NCI-H2107 treated with DMSO at 0.1 percent for 48 hours (cell line): ENCODE measurements around the gene TPTE.
"Not testable (repeated sequence)": the region's sequence is repeated elsewhere in the genome, so short reads cannot be mapped to it uniquely, and the experiment has no call there.

Source experiments
- DNase-seq: peaks from one replicate; lab custom pipeline; 2025; ENCODE audit not compliant: unreplicated experiment; lab: John Stamatoyannopoulos, UW

Gene TPTE

GRCh38 chr21:10521091-10521598 lies at the start of gene TPTE:
TPTE (plus strand) TSS chr21:10521583; CDS start chr21:10538724, 17,141 bp downstream.
- DNase-seq: no peak

GRCh38 chr21:10471999-10472398 lies 49.4 kb upstream of the TPTE start:
- DNase-seq: not testable (repeated sequence)

- not testable (repeated sequence) for DNase-seq
Observed at GRCh38 chr21:10477794-10478193, 43.6 kb upstream of the TPTE start.

GRCh38 chr21:10479875-10480274 lies 41.5 kb upstream of the TPTE start:
- not testable (repeated sequence) for DNase-seq

- DNase-seq: not testable (repeated sequence)
Observed at GRCh38 chr21:10484864-10485263, 36.5 kb upstream of the TPTE start.

- DNase-seq: not testable (repeated sequence)
Observed at GRCh38 chr21:10490453-10490852, 30.9 kb upstream of the TPTE start.

- DNase-seq: no peak
Observed at GRCh38 chr21:10511116-10511515, 10.3 kb upstream of the TPTE start.

- not testable (repeated sequence) for DNase-seq
Observed at GRCh38 chr21:10516889-10517288, 4.5 kb upstream of the TPTE start.

- not testable (repeated sequence) for DNase-seq
Observed at GRCh38 chr21:10517904-10518303, 3.5 kb upstream of the TPTE start.

- not testable (repeated sequence) for DNase-seq
Observed at GRCh38 chr21:10521835-10522500, 585 bp downstream of the TPTE start.

- DNase-seq: no peak
Observed at GRCh38 chr21:10539956-10540355, 18.6 kb downstream of the TPTE start.

GRCh38 chr21:10544376-10544775 lies 23.0 kb downstream of the TPTE start:
- not testable (repeated sequence) for DNase-seq

- DNase-seq: not testable (repeated sequence)
Observed at GRCh38 chr21:10547868-10548267, 26.5 kb downstream of the TPTE start.

GRCh38 chr21:10548331-10548954 lies 27.1 kb downstream of the TPTE start:
- not testable (repeated sequence) for DNase-seq

GRCh38 chr21:10570803-10571202 lies 49.4 kb downstream of the TPTE start:
- DNase-seq: not testable (repeated sequence)

- DNase-seq: not testable (repeated sequence)
Observed at GRCh38 chr21:10574531-10575310, 53.3 kb downstream of the TPTE start.

GRCh38 chr21:10575311-10575667 lies 53.9 kb downstream of the TPTE start:
- no peak for DNase-seq

GRCh38 chr21:10578910-10579309 lies 57.5 kb downstream of the TPTE start:
- not testable (repeated sequence) for DNase-seq

GRCh38 chr21:10589115-10589514 lies 67.7 kb downstream of the TPTE start:
- not testable (repeated sequence) for DNase-seq

- not testable (repeated sequence) for DNase-seq
Observed at GRCh38 chr21:10607074-10607473, 85.7 kb downstream of the TPTE start.

- DNase-seq: not testable (repeated sequence)
Observed at GRCh38 chr21:10614285-10614684, 92.9 kb downstream of the TPTE start.

GRCh38 chr21:10616061-10616460 lies 94.7 kb downstream of the TPTE start:
- not testable (repeated sequence) for DNase-seq
